ENCODE measurements around the gene FUS. TPM values are rescaled to one million over a fixed set of nuclear protein-coding genes. Genes with fewer than 3 reads are reported as not detected.

Gene FUS
- total and polyA plus RNA-seq, 9 of the 15 experiments (the other 6 are each of a cell fraction or from before 2014, with no cell fraction given): 43.9 to 575 (median 87.2) TPM

DNA sequence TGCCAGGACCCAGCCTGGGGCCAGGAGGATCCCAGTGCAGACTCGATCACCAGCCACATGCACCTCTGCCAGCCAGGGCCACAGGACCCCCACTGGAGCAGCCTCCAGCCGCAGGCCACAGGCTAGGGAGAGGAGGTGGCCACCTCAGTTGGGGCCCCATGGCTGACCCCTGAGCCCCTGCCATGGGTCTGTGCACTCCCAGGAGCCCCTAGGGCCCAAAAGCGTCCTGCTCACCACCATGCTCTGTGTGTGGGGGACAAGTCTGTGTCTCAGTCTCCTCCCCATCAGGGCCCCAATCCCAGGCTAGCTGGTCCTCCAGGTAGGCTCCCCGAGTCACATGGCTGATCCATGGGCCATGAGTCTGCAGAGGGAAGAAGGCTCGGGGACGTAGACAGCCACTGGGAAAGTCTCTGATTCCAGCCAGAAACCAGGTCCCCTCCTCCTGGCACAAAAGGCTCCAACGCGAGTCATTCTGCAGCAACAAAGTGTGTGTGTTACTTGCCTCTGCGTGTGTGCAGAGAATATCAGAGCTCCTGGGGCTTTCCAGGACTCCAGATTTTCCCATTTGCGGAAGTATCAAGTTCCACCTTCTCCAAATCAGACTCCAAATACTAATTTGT is 38.3 kb upstream of the FUS start (continued):
- TF ChIP-seq, protein P1, sequence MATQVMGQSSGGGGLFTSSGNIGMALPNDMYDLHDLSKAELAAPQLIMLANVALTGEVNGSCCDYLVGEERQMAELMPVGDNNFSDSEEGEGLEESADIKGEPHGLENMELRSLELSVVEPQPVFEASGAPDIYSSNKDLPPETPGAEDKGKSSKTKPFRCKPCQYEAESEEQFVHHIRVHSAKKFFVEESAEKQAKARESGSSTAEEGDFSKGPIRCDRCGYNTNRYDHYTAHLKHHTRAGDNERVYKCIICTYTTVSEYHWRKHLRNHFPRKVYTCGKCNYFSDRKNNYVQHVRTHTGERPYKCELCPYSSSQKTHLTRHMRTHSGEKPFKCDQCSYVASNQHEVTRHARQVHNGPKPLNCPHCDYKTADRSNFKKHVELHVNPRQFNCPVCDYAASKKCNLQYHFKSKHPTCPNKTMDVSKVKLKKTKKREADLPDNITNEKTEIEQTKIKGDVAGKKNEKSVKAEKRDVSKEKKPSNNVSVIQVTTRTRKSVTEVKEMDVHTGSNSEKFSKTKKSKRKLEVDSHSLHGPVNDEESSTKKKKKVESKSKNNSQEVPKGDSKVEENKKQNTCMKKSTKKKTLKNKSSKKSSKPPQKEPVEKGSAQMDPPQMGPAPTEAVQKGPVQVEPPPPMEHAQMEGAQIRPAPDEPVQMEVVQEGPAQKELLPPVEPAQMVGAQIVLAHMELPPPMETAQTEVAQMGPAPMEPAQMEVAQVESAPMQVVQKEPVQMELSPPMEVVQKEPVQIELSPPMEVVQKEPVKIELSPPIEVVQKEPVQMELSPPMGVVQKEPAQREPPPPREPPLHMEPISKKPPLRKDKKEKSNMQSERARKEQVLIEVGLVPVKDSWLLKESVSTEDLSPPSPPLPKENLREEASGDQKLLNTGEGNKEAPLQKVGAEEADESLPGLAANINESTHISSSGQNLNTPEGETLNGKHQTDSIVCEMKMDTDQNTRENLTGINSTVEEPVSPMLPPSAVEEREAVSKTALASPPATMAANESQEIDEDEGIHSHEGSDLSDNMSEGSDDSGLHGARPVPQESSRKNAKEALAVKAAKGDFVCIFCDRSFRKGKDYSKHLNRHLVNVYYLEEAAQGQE (IDR thresholded peaks at IDR 0.05; ENCODE audit: borderline replicate concordance): no peak
- TF ChIP-seq, protein P1 (CRISPR knock-in tag; IDR thresholded peaks at IDR 0.05; ENCODE audit: low read depth): no peak
- TF ChIP-seq TCF7L2 (IDR thresholded peaks at IDR 0.05; ENCODE audit: low read depth, low read length): no peak
- TF ChIP-seq SREBF2 (CRISPR knock-in tag; IDR thresholded peaks at IDR 0.05): 0 out of 2 replicates have a peak, but pooled peaks have one; percentile 50
- no peak for TF ChIP-seq CHCHD3 (CRISPR knock-in tag; IDR thresholded peaks at IDR 0.05)
- TF ChIP-seq CAMTA2 (CRISPR knock-in tag; conservative IDR thresholded peaks at IDR 0.05): no peak
- no peak for TF ChIP-seq SIN3B (IDR thresholded peaks at IDR 0.05; ENCODE audit: low read depth)
- TF ChIP-seq NFE2L1 (tag; IDR thresholded peaks at IDR 0.05; ENCODE audit: borderline replicate concordance, low read depth): no peak
- TF ChIP-seq, protein P2, sequence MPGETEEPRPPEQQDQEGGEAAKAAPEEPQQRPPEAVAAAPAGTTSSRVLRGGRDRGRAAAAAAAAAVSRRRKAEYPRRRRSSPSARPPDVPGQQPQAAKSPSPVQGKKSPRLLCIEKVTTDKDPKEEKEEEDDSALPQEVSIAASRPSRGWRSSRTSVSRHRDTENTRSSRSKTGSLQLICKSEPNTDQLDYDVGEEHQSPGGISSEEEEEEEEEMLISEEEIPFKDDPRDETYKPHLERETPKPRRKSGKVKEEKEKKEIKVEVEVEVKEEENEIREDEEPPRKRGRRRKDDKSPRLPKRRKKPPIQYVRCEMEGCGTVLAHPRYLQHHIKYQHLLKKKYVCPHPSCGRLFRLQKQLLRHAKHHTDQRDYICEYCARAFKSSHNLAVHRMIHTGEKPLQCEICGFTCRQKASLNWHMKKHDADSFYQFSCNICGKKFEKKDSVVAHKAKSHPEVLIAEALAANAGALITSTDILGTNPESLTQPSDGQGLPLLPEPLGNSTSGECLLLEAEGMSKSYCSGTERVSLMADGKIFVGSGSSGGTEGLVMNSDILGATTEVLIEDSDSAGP (CRISPR knock-in tag; IDR thresholded peaks at IDR 0.05): 0 out of 2 replicates have a peak, but pooled peaks have one; percentile 44
- TF ChIP-seq CBFB (CRISPR knock-in tag; IDR thresholded peaks at IDR 0.05): 0 out of 2 replicates have a peak, but pooled peaks have one; percentile 62
- no peak for TF ChIP-seq HLTF (IDR thresholded peaks at IDR 0.05)
- no peak for TF ChIP-seq MAFF (IDR thresholded peaks at IDR 0.05; ENCODE audit: low read length)
- no peak for TF ChIP-seq MCM7 (IDR thresholded peaks at IDR 0.05)
- 0 out of 2 replicates have a peak, but pooled peaks have one; percentile 11 for TF ChIP-seq CTBP1 (IDR thresholded peaks at IDR 0.05; ENCODE audit: borderline replicate concordance)
- TF ChIP-seq, protein P3, sequence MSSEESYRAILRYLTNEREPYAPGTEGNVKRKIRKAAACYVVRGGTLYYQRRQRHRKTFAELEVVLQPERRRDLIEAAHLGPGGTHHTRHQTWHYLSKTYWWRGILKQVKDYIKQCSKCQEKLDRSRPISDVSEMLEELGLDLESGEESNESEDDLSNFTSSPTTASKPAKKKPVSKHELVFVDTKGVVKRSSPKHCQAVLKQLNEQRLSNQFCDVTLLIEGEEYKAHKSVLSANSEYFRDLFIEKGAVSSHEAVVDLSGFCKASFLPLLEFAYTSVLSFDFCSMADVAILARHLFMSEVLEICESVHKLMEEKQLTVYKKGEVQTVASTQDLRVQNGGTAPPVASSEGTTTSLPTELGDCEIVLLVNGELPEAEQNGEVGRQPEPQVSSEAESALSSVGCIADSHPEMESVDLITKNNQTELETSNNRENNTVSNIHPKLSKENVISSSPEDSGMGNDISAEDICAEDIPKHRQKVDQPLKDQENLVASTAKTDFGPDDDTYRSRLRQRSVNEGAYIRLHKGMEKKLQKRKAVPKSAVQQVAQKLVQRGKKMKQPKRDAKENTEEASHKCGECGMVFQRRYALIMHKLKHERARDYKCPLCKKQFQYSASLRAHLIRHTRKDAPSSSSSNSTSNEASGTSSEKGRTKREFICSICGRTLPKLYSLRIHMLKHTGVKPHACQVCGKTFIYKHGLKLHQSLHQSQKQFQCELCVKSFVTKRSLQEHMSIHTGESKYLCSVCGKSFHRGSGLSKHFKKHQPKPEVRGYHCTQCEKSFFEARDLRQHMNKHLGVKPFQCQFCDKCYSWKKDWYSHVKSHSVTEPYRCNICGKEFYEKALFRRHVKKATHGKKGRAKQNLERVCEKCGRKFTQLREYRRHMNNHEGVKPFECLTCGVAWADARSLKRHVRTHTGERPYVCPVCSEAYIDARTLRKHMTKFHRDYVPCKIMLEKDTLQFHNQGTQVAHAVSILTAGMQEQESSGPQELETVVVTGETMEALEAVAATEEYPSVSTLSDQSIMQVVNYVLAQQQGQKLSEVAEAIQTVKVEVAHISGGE (CRISPR knock-in tag; IDR thresholded peaks at IDR 0.05): 0 out of 6 replicates have a peak, but pooled peaks of 1 of the 3 experiments have one; percentile 30
- TF ChIP-seq BACH1 (tag; IDR thresholded peaks at IDR 0.05): no peak
